GM12874 (cell line): ENCODE measurements around the gene IL1RAP.

Experiments
- TF ChIP-seq, protein P1 (sequence below): IDR thresholded peaks from 2 replicates; pipeline ENCODE4 v1.5.1; 2011; ENCODE audit warnings: low read depth, mild to moderate bottlenecking, control low read depth, low read length, moderate library complexity; ENCODE audit not compliant: insufficient read depth

Gene IL1RAP

DNA sequence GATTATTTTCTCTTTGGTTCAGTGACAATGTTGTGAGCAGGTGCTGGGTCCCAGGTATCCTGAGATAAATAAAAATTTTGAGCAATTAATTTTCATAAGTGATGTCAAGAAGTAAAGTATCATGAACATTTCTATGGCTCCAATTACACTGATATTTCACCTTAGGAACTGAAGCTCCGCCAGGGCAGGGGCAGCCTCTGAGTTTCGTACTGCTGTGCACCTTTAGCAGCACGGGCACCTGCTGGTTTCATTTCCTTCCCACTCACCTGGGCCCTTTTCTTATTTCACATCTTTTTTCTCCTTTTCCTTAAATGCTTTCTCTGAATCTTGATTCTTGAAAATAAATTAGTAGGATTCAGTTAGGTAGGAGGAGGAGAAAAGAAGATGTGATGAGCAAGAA lies 1.2 kb upstream of the IL1RAP start:
- TF ChIP-seq, protein P1, sequence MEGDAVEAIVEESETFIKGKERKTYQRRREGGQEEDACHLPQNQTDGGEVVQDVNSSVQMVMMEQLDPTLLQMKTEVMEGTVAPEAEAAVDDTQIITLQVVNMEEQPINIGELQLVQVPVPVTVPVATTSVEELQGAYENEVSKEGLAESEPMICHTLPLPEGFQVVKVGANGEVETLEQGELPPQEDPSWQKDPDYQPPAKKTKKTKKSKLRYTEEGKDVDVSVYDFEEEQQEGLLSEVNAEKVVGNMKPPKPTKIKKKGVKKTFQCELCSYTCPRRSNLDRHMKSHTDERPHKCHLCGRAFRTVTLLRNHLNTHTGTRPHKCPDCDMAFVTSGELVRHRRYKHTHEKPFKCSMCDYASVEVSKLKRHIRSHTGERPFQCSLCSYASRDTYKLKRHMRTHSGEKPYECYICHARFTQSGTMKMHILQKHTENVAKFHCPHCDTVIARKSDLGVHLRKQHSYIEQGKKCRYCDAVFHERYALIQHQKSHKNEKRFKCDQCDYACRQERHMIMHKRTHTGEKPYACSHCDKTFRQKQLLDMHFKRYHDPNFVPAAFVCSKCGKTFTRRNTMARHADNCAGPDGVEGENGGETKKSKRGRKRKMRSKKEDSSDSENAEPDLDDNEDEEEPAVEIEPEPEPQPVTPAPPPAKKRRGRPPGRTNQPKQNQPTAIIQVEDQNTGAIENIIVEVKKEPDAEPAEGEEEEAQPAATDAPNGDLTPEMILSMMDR, result no peak

DNA sequence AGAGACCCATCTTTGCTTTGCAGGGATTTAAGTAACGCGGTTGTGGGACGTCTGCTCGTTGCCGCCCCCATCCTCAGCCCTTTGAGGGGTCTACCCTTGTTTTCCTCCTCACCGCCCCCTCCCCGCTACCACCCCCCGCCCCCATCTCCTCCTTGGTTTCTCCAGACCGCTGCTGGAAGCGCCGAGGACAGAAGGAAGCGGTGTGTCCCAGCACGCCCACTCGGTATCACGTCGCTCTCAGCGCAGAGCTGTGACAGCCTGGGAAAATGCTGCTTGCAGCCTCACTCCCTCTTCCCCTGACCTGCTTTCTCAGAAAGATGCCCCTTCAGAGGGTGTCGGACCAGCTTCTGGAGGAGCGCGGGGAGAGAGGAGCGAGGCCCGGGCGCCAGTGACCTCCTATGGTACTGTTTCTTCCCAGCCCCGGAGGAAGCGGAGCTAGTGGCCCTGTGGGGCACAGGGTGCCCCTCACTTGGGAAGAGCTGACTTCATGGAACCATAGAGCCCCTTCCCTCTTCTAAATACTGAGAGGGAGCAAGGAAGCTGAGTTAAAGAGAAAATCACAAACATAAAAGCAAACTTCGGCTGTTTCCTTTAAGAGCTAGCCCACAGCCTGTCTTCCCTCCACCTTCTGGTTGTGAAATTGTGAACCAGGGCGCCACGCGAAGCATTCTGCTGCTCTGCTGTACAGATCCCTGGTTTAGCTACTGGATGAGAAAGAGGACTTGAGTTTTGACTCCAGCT lies 698 bp downstream of the IL1RAP start:
- TF ChIP-seq, protein P1, result no peak

DNA sequence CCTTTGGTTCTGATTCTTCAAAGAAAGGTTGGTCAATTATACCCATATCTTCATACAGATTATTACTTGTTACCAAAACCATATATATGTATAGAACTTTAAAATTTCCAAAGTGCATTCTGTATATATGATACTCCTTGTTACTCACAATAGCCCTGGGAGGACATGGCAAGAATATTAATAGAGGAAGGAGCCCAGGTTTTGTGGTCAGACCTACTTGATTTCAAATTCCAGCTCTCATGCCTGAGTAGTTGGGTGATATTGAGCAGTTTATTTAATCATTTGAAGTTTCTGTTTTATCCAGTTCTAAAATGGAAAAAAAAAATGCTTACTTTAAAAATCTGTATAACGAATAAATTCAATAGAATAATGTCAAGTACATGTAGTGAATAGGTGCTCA lies 2.5 kb downstream of the IL1RAP start:
- TF ChIP-seq, protein P1, result no peak

DNA sequence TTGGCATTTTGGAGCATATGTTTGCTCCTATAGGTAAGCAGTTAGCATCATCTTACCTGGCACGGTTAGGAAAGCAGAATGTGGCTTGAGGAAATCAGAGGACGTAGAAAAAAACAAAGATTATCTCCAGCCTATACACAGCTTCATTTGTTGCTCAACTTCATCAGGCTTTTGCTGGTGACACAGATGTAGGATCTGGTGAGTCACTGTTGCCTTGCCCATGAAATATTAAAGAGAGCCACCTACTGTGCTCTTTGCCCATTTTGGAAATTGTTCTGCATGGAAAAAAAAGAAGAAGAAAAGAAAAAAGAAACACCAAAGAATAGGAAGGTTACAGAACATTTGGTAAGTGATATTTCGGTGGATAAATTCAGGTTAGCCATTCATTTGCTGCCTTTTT lies 3.8 kb downstream of the IL1RAP start:
- TF ChIP-seq, protein P1, result no peak

DNA sequence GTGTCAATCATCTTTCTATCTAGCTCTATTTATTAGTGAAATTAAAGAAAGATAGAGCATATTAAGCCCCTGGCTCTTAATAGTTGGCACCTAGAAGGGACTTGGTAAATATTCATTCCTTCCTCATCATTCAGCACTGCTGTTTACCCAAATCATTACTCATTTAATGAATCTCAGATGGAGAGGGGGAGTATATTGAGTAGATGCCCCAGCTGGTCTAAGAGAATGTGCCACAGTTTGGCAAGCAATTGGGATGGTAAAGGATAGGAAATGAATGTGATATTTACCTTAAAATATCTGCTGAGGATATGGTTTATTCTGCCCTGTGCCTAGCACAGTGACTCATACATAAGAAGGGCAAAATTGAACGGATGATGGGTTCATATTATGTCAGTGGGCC lies 6.0 kb downstream of the IL1RAP start:
- TF ChIP-seq, protein P1, result no peak

DNA sequence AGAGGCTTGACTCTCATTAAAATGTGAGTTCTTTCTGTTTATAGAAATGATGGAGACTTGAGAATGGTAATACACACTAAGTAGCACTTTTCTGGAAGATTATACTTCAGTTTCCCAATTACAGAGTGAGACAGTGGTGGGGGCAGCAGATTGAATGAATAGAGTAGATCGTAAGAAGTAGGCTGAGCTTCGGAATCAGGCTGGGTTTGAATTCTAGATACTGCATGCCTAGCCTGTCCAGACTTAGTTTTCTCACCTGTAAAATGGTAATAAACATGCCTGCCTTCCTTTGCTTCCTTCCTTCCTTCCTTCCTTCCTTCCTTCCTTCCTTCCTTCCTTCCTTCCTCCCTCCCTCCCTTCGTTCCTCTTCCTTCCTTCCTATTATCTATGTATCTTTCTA lies 8.1 kb downstream of the IL1RAP start:
- TF ChIP-seq, protein P1, result no peak

DNA sequence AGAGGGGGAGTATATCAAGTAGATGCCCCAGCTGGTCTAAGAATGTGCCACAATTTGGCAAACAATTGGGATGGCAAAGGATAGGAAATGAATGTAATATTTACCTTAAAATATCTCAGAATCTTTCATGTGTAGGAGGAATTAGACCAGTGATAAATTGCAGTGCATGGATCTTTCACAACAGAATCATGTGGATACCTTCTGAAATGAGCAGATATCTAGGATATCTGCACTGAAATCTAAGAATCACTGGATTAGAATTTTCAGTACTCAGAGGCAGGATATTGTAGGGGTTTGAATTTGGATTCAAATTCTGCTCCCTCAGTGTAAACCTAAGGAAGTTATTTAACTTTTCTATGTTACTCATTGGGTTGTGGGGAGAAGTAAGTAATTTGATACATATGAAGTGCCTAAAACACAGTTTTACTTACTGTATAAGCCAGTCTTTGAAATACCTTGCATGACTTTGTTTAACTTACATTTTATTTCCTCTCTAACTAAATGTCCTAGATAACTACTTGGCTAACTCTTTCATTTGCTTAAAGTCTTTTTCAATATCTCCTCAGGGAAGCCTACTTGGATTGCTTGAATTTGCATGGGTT lies 8.8 kb downstream of the IL1RAP start:
- TF ChIP-seq, protein P1, result no peak
